PC-3 (cell line): ENCODE results near the gene SMARCD3.

Source experiments
- CTCF ChIP-seq: fragments of 300-600 bp; sonication (generic); conservative IDR thresholded peaks from 2 replicates; pipeline ENCODE4 v1.5.1; 2017; ENCODE audit warnings: antibody characterized with exemption, low read depth, mild to moderate bottlenecking, low read length
- EZH2 ChIP-seq: fragments of 300-600 bp; sonication (generic); IDR thresholded peaks from one replicate; pipeline ENCODE4 v1.6.1; 2017; ENCODE audit warnings: antibody characterized with exemption, mild to moderate bottlenecking, low read length; ENCODE audit not compliant: unreplicated experiment
- EZH2phosphoT487 ChIP-seq: fragments of 300-600 bp; sonication (generic); IDR thresholded peaks from 2 replicates; pipeline ENCODE4 v1.6.1; 2018; ENCODE audit warnings: mild to moderate bottlenecking, antibody characterized with exemption, low read length, borderline replicate concordance

GRCh38 chr7:151291206-151291605 is 42.7 kb upstream of the SMARCD3 start:
- TF ChIP-seq CTCF, result no peak
- no peak for TF ChIP-seq EZH2phosphoT487
- no peak for TF ChIP-seq EZH2
